ENCODE data around the gene TAAR5.

GRCh38 chr6:132552372-132552771 is 37.2 kb downstream of the TAAR5 start, which contains the start of gene TAAR8:
- TF ChIP-seq GATA2 (IDR thresholded peaks at IDR 0.05; ENCODE audit: low read depth, low read length) (no peak), GATA3 (IDR thresholded peaks at IDR 0.05; ENCODE audit: low read depth, low read length) (no peak)
